Bronchial epithelial cell (primary cell): ENCODE data around the gene OR2L8. TPM values are rescaled to one million over a fixed set of nuclear protein-coding genes. Genes with fewer than 3 reads are reported as not detected.

Experiments
- DNase-seq: peaks from one replicate; pipeline ENCODE4 v3.0.0-alpha.2; 2010; ENCODE audit warnings: low read depth
- FAIRE-seq: peaks from 2 replicates; lab custom pipeline; 2011; peaks lifted over from hg19 to GRCh38; lab: Jason Lieb, UNC
- H3K27me3 ChIP-seq: 2 replicates; pipeline ENCODE4 v1.5.1; 2011; ENCODE audit warnings: low read length; ENCODE audit not compliant: control insufficient read depth, insufficient read depth
- H3K36me3 ChIP-seq: 2 replicates; pipeline ENCODE4 v1.5.1; 2011; ENCODE audit warnings: low read length; ENCODE audit not compliant: control insufficient read depth, insufficient read depth
- H3K4me3 ChIP-seq: 2 replicates; pipeline ENCODE4 v1.5.1; 2011; ENCODE audit warnings: mild to moderate bottlenecking, low read depth, low read length, control low read depth
- CTCF ChIP-seq: IDR thresholded peaks from 2 replicates; pipeline ENCODE4 v1.5.1; 2011; ENCODE audit warnings: mild to moderate bottlenecking, moderate library complexity, low read length, control low read depth, inconsistent platforms; ENCODE audit not compliant: insufficient read depth, severe bottlenecking
- total RNA-seq: library from RNA; depleted of rRNA; stranded (reverse); fragments of >200 nt; gene quantifications from 2 replicates; pipeline ENCODE4 v1.2.1, GENCODE V29; 2014

The OR2L8 gene
- total RNA-seq, 1 donor from 2014 or later, result not detected

- no peak for TF ChIP-seq CTCF
- no peaks in the 10 kb centered on the region for H3K36me3 ChIP-seq
- H3K27me3 ChIP-seq, result no peaks in the 10 kb centered on the region
- no peak overlapping the region for H3K4me3 ChIP-seq
- FAIRE-seq (no peak), DNase-seq (no peak)
These were observed 50.2 kb downstream of the OR2L8 start for GRCh38 chr1:247998811-247999210.

Other genes with a start within 250 kb of the OR2L8 start
- not detected in 2 replicates for gene OR6F1, start 232.2 kb upstream of the OR2L8 start, total RNA-seq
- not detected in 2 replicates for gene OR14K1, start 210.2 kb upstream of the OR2L8 start, total RNA-seq
- not detected in 2 replicates for gene OR14A2, start 200.7 kb upstream of the OR2L8 start, total RNA-seq
- not detected in 2 replicates for gene OR1C1, start 188.3 kb upstream of the OR2L8 start, total RNA-seq
- not detected in 2 replicates for gene OR14A16, start 124.7 kb upstream of the OR2L8 start, total RNA-seq
- not detected in 2 replicates for gene OR11L1, start 107.0 kb upstream of the OR2L8 start, total RNA-seq
- gene TRIM58, start 91.7 kb upstream of the OR2L8 start, total RNA-seq, result not detected in 2 replicates
- not detected in 2 replicates for gene OR2W3, start 53.3 kb upstream of the OR2L8 start, total RNA-seq
- gene OR2T8, start 28.6 kb upstream of the OR2L8 start, total RNA-seq, result not detected in 2 replicates
- gene OR2AJ1, start 24.0 kb upstream of the OR2L8 start, total RNA-seq, result not detected in 2 replicates
- gene OR2AK2, start 16.4 kb downstream of the OR2L8 start, total RNA-seq, result not detected in 2 replicates
- gene OR2L5, start 64.8 kb downstream of the OR2L8 start, total RNA-seq, result not detected in 2 replicates
- gene OR2L2, start 81.2 kb downstream of the OR2L8 start, total RNA-seq, result not detected in 2 replicates
- gene OR2L3, start 98.0 kb downstream of the OR2L8 start, total RNA-seq, result not detected in 2 replicates
- not detected in 2 replicates for gene OR2L13, start 146.3 kb downstream of the OR2L8 start, total RNA-seq
- not detected in 2 replicates for gene OR2M5, start 196.3 kb downstream of the OR2L8 start, total RNA-seq
- gene OR2M2, start 226.0 kb downstream of the OR2L8 start, total RNA-seq, result not detected in 2 replicates
- under 0.01 TPM in 1 of 2 replicates, not detected in the other for gene OR2M3, start 248.4 kb downstream of the OR2L8 start, total RNA-seq